ENCODE measurements around the gene SFXN3. TPM values are rescaled to one million over a fixed set of nuclear protein-coding genes. Genes with fewer than 3 reads are reported as not detected.

Gene SFXN3
- total RNA-seq, 1 donor from 2014 or later: 37.3 TPM

GRCh38 chr10:101015582-101015973, 15.5 kb upstream of the SFXN3 start:
- Mint-ChIP-seq H3K4me1 (peaks cover 30% of the 10 kb centered on the region), H3K4me3 (no peak overlapping the region), H3K27me3 (peaks cover 42% of the 10 kb centered on the region), H3K9me3 (no peaks in the 10 kb centered on the region), H3K27ac (no peak overlapping the region), H3K36me3 (ENCODE audit: low read depth) (no peaks in the 10 kb centered on the region)
- DNase-seq: no peak
- intact Hi-C loops (cut with micrococcal nuclease): no loop called here

- Mint-ChIP-seq H3K9me3 (no peaks in the 10 kb centered on the region), H3K4me1 (peaks cover 30% of the 10 kb centered on the region), H3K27me3 (peaks cover 46% of the 10 kb centered on the region), H3K36me3 (ENCODE audit: low read depth) (no peaks in the 10 kb centered on the region), H3K27ac (no peak overlapping the region), H3K4me3 (no peak overlapping the region)
- DNase-seq: no peak
- intact Hi-C loops (cut with micrococcal nuclease): no loop called here
Observed at GRCh38 chr10:101016814-101017213, 14.2 kb upstream of the SFXN3 start.

GRCh38 chr10:101018118-101018599, 12.9 kb upstream of the SFXN3 start:
- Mint-ChIP-seq H3K27ac (no peak overlapping the region), H3K9me3 (no peaks in the 10 kb centered on the region), H3K4me1 (peaks cover 23% of the 10 kb centered on the region), H3K27me3 (peaks cover 43% of the 10 kb centered on the region), H3K36me3 (ENCODE audit: low read depth) (no peaks in the 10 kb centered on the region), H3K4me3 (no peak overlapping the region)
- intact Hi-C loops (cut with micrococcal nuclease): no loop called here
- DNase-seq: no peak

- Mint-ChIP-seq H3K4me1 (peaks cover 21% of the 10 kb centered on the region), H3K27ac (no peak overlapping the region), H3K4me3 (no peak overlapping the region), H3K27me3 (peaks cover 41% of the 10 kb centered on the region), H3K9me3 (no peaks in the 10 kb centered on the region), H3K36me3 (ENCODE audit: low read depth) (no peaks in the 10 kb centered on the region)
- peak; percentile 94 for DNase-seq
- intact Hi-C loops (cut with micrococcal nuclease): loop anchor here (1.0 kb wide), 1 partner anchor 49 kb away; no protein-coding TSS in a partner anchor
Observed at GRCh38 chr10:101018600-101019439, 12.2 kb upstream of the SFXN3 start.

GRCh38 chr10:101019440-101019703, 11.7 kb upstream of the SFXN3 start:
- Mint-ChIP-seq H3K4me1 (peaks cover 17% of the 10 kb centered on the region), H3K27ac (no peak overlapping the region), H3K9me3 (no peaks in the 10 kb centered on the region), H3K4me3 (no peak overlapping the region), H3K36me3 (ENCODE audit: low read depth) (no peaks in the 10 kb centered on the region), H3K27me3 (peaks cover 38% of the 10 kb centered on the region)
- DNase-seq: no peak
- intact Hi-C loops (cut with micrococcal nuclease): loop anchor here (1.0 kb wide), 1 partner anchor 49 kb away; no protein-coding TSS in a partner anchor

GRCh38 chr10:101020427-101021075, 10.5 kb upstream of the SFXN3 start:
- intact Hi-C loops (cut with micrococcal nuclease): no loop called here
- Mint-ChIP-seq H3K27ac (no peak overlapping the region), H3K4me3 (no peak overlapping the region), H3K27me3 (peaks cover 36% of the 10 kb centered on the region), H3K9me3 (no peaks in the 10 kb centered on the region), H3K4me1 (peaks cover 6% of the 10 kb centered on the region), H3K36me3 (ENCODE audit: low read depth) (no peaks in the 10 kb centered on the region)
- DNase-seq: no peak

GRCh38 chr10:101021239-101021638, 9.8 kb upstream of the SFXN3 start:
- H3K9me3 Mint-ChIP-seq: no peaks in the 10 kb centered on the region
- DNase-seq: no peak
- intact Hi-C loops (cut with micrococcal nuclease): no loop called here
- H3K4me1 Mint-ChIP-seq: peaks cover 6% of the 10 kb centered on the region
- no peak overlapping the region for H3K4me3 Mint-ChIP-seq
- H3K27ac Mint-ChIP-seq: no peak overlapping the region
- H3K27me3 Mint-ChIP-seq: peaks cover 32% of the 10 kb centered on the region
- H3K36me3 Mint-ChIP-seq (ENCODE audit: low read depth): no peaks in the 10 kb centered on the region

- Mint-ChIP-seq H3K9me3 (no peaks in the 10 kb centered on the region), H3K27me3 (peaks cover 27% of the 10 kb centered on the region), H3K4me3 (no peak overlapping the region), H3K27ac (no peak overlapping the region), H3K36me3 (ENCODE audit: low read depth) (no peaks in the 10 kb centered on the region), H3K4me1 (peaks cover 6% of the 10 kb centered on the region)
- intact Hi-C loops (cut with micrococcal nuclease): no loop called here
- no peak for DNase-seq
Observed at GRCh38 chr10:101021692-101022251, 9.3 kb upstream of the SFXN3 start.

GRCh38 chr10:101022967-101023705, 7.9 kb upstream of the SFXN3 start:
- no peak overlapping the region for H3K27ac Mint-ChIP-seq
- H3K36me3 Mint-ChIP-seq (ENCODE audit: low read depth): no peaks in the 10 kb centered on the region
- no peak for DNase-seq
- peaks cover 4% of the 10 kb centered on the region for H3K4me1 Mint-ChIP-seq
- H3K9me3 Mint-ChIP-seq: no peaks in the 10 kb centered on the region
- peaks cover 25% of the 10 kb centered on the region for H3K27me3 Mint-ChIP-seq
- H3K4me3 Mint-ChIP-seq: no peak overlapping the region
- intact Hi-C loops (cut with micrococcal nuclease): no loop called here

GRCh38 chr10:101027106-101027720, 3.8 kb upstream of the SFXN3 start:
- Mint-ChIP-seq H3K9me3 (no peaks in the 10 kb centered on the region), H3K4me3 (no peak overlapping the region), H3K36me3 (ENCODE audit: low read depth) (no peaks in the 10 kb centered on the region), H3K4me1 (peaks cover 8% of the 10 kb centered on the region), H3K27ac (no peak overlapping the region), H3K27me3 (peaks cover 24% of the 10 kb centered on the region)
- intact Hi-C loops (cut with micrococcal nuclease): no loop called here
- no peak for DNase-seq

- Mint-ChIP-seq H3K4me1 (peaks cover 20% of the 10 kb centered on the region), H3K36me3 (ENCODE audit: low read depth) (no peaks in the 10 kb centered on the region), H3K27me3 (peaks cover 24% of the 10 kb centered on the region), H3K4me3 (no peak overlapping the region), H3K9me3 (no peaks in the 10 kb centered on the region), H3K27ac (no peak overlapping the region)
- intact Hi-C loops (cut with micrococcal nuclease): no loop called here
- DNase-seq: no peak
Observed at GRCh38 chr10:101028446-101029337, 2.3 kb upstream of the SFXN3 start.

GRCh38 chr10:101029520-101030295, 1.3 kb upstream of the SFXN3 start:
- H3K4me1 Mint-ChIP-seq: peaks cover 26% of the 10 kb centered on the region
- no peaks in the 10 kb centered on the region for H3K9me3 Mint-ChIP-seq
- intact Hi-C loops (cut with micrococcal nuclease): loop anchor here (5.0 kb wide), 2 partner anchors 117 to 323 kb away; partner anchors contain the start of genes BTRC and SLF2

More at GRCh38 chr10:101029520-101030295, 1.3 kb upstream of the SFXN3 start:
- peaks cover 24% of the 10 kb centered on the region for H3K27me3 Mint-ChIP-seq
- H3K36me3 Mint-ChIP-seq (ENCODE audit: low read depth): peaks cover 1% of the 10 kb centered on the region
- DNase-seq: no peak
- H3K27ac Mint-ChIP-seq: no peak overlapping the region
- no peak overlapping the region for H3K4me3 Mint-ChIP-seq
